SK-N-SH treated with all-trans-retinoic acid at 6 μM for 48 hours (cell line): ENCODE measurements around the gene DISP3.

Experiments used
- ATAC-seq: fragments of 200-7000 bp; cut with Tn5 transposase; 3 replicates; pipeline ENCODE4 v1.9.1; 2020; ENCODE audit warnings: mild to moderate bottlenecking, moderate library complexity
- ARNTL ChIP-seq: fragments of 450-650 bp; formaldehyde crosslinking; IDR thresholded peaks from 2 replicates; pipeline ENCODE4 v1.5.0; 2020; ENCODE audit warnings: low read depth, mild to moderate bottlenecking, moderate library complexity, borderline replicate concordance
- BACH2 ChIP-seq: fragments of 250-450 bp; sonication (Bioruptor Pico); IDR thresholded peaks from 2 replicates; pipeline ENCODE4 v1.9.0; 2021; ENCODE audit warnings: mild to moderate bottlenecking, borderline replicate concordance
- CREB5 ChIP-seq: fragments of 250-450 bp; sonication (Bioruptor Pico); IDR thresholded peaks from 2 replicates; pipeline ENCODE4 v1.5.1; 2020; ENCODE audit warnings: low read depth, mild to moderate bottlenecking, moderate library complexity
- CSDC2 ChIP-seq: fragments of 250-450 bp; sonication (Bioruptor Pico); IDR thresholded peaks from 2 replicates; pipeline ENCODE4 v1.5.0; 2020; ENCODE audit warnings: mild to moderate bottlenecking, moderate library complexity
- GLIS3 ChIP-seq: fragments of 250-450 bp; sonication (Bioruptor Pico); IDR thresholded peaks from 2 replicates; pipeline ENCODE4 v1.5.0; 2020; ENCODE audit warnings: mild to moderate bottlenecking, moderate library complexity
- ISL1 ChIP-seq: fragments of 250-450 bp; sonication (Bioruptor Pico); IDR thresholded peaks from 2 replicates; pipeline ENCODE4 v2.1.2; 2022; ENCODE audit warnings: mild to moderate bottlenecking, moderate library complexity
- PATZ1 ChIP-seq: fragments of 250-450 bp; sonication (Bioruptor Pico); IDR thresholded peaks from 2 replicates; pipeline ENCODE4 v1.8.0; 2020; ENCODE audit warnings: mild to moderate bottlenecking, moderate library complexity, borderline replicate concordance
- PPARA ChIP-seq: fragments of 250-450 bp; sonication (Bioruptor Pico); IDR thresholded peaks from 2 replicates; pipeline ENCODE4 v1.5.0; 2020; ENCODE audit warnings: mild to moderate bottlenecking, borderline replicate concordance
- RARB ChIP-seq: fragments of 250-450 bp; sonication (Bioruptor Pico); IDR thresholded peaks from 2 replicates; pipeline ENCODE4 v1.8.0; 2021; ENCODE audit warnings: mild to moderate bottlenecking, moderate library complexity
- TCF4 ChIP-seq: fragments of 250-450 bp; sonication (Bioruptor Pico); IDR thresholded peaks from 2 replicates; pipeline ENCODE4 v1.8.0; 2021; ENCODE audit warnings: mild to moderate bottlenecking, moderate library complexity, borderline replicate concordance
- TOX ChIP-seq: fragments of 250-450 bp; sonication (Bioruptor Pico); IDR thresholded peaks from 2 replicates; pipeline ENCODE4 v1.8.0; 2021; ENCODE audit warnings: mild to moderate bottlenecking, moderate library complexity, borderline replicate concordance
- TSHZ2 ChIP-seq: fragments of 250-450 bp; sonication (Bioruptor Pico); IDR thresholded peaks from 2 replicates; pipeline ENCODE4 v1.5.0; 2020; ENCODE audit warnings: mild to moderate bottlenecking, moderate library complexity
- ZC3H10 ChIP-seq: fragments of 250-450 bp; sonication (Bioruptor Pico); IDR thresholded peaks from 2 replicates; pipeline ENCODE4 v1.5.1; 2021; ENCODE audit warnings: mild to moderate bottlenecking, moderate library complexity
- ZFP3 ChIP-seq: fragments of 250-450 bp; sonication (Bioruptor Pico); IDR thresholded peaks from 2 replicates; pipeline ENCODE4 v1.5.0; 2020; ENCODE audit warnings: mild to moderate bottlenecking, moderate library complexity
- ZFP30 ChIP-seq: fragments of 450-650 bp; formaldehyde crosslinking; IDR thresholded peaks from 2 replicates; pipeline ENCODE4 v1.5.0; 2022; ENCODE audit warnings: mild to moderate bottlenecking, moderate library complexity
- ZNF565 ChIP-seq: fragments of 450-650 bp; formaldehyde crosslinking; conservative IDR thresholded peaks from 2 replicates; pipeline ENCODE4 v1.5.0; 2020; ENCODE audit warnings: low read depth, mild to moderate bottlenecking, moderate library complexity
- ZNF8 ChIP-seq: fragments of 450-650 bp; formaldehyde crosslinking; IDR thresholded peaks from 2 replicates; pipeline ENCODE4 v1.5.0; 2020; ENCODE audit warnings: mild to moderate bottlenecking, moderate library complexity
- TF ChIP-seq, protein P1 (sequence below): fragments of 250-450 bp; sonication (Bioruptor Pico); IDR thresholded peaks from 2 replicates; pipeline ENCODE4 v1.8.0; 2021; ENCODE audit warnings: low read depth, mild to moderate bottlenecking, moderate library complexity, borderline replicate concordance

DISP3 gene

DNA sequence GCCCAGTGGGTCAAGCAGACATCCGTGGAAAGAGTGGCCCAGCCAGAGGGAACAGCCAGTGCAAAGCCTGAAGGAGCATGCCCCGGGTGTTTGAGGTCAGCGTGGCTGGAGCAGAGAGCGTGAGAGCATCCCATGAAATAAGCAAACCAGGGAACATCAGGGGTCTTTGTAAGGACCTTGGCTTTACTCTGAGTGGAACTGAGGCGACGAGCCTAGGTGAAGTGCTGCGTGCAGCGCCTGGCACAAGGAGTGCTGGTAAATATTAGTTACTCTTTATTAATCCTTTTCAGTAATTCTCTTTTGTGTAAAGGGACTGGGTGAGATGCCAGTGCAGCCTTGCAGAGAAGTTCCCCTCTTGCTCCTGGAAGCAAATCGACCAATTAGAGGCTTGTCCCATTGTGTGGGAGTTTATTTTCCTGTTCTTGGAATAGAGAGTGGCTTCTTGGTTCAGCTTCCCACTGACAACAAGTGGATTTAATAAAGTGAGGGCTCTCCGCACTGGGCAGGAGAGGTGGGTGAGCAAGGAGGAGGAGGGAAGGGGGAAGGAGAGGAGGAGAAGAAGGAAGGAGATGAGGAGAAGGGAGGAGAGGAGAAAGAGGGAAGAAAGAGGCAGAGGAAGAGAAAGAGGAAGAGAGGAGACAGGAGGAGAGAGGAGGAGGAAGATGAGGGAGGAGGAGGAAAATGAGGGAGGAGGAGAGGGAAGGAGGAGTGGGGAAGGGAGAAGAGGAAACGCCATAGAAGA, 37.6 kb upstream of the DISP3 start:
- ATAC-seq = no peak
- TF ChIP-seq PATZ1 (CRISPR knock-in tag) (no peak), TOX (CRISPR knock-in tag) (no peak), CSDC2 (no peak), ZNF8 (CRISPR knock-in tag) (no peak)

DNA sequence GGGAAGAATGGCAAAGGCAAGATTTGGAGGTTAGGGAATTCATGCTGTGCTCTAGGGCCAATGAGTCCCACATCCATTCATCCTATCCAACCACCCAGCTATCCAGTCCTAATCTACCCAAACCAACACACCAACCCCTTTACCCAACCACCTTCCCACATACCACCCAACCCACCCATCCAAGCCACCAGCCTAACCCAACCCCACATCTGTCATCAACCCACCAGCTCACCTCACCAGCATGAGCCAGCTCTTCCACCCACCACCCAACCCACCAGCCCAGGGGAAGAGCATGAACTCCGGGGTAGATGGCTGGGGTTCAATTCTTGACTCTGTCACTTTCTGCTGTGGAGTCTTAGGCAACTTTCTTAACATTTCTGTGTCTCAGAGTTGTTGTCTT, 35.9 kb upstream of the DISP3 start:
- no peak for ATAC-seq
- no peak for TF ChIP-seq TCF4
- TF ChIP-seq, all 23 proteins: peak for 0

- no peak for TF ChIP-seq PPARA (CRISPR knock-in tag)
- no peak for TF ChIP-seq TSHZ2
- TF ChIP-seq TCF4 = no peak
- TF ChIP-seq BACH2 (CRISPR knock-in tag) = no peak
- TF ChIP-seq ARNTL (CRISPR knock-in tag) = no peak
- TF ChIP-seq ZC3H10 (CRISPR knock-in tag) = no peak
- no peak for TF ChIP-seq ZNF565 (CRISPR knock-in tag)
- TF ChIP-seq CREB5 (CRISPR knock-in tag) = no peak
- TF ChIP-seq CSDC2 = no peak
- TF ChIP-seq GLIS3 = no peak
These were observed 34.8 kb upstream of the DISP3 start for GRCh38 chr1:11443961-11444658.

DNA sequence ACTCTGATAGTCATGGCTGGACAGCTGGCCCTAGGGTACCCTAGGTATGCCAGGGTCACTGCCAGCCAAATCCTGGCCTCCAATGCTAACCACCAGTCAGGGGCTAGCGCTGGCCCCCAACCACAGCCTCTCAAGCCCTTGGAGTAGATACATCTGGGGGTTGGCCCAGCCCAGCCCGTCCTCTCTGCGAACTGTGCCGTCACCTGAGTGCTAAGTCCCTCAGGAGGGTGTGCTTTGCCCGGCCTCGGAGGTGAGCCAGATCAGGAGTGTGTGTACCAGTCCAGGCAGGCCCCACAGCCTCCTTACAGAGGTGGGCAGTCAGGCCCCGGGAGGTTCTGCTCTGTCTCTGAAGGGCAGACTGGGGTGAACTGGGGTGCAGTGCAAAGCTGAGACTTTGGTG, 34.0 kb upstream of the DISP3 start:
- ATAC-seq = no peak
- TF ChIP-seq PATZ1 (CRISPR knock-in tag) = no peak
- no peak for TF ChIP-seq TOX (CRISPR knock-in tag)
- no peak for TF ChIP-seq ZC3H10 (CRISPR knock-in tag)
- no peak for TF ChIP-seq ARNTL (CRISPR knock-in tag)
- TF ChIP-seq ZNF8 (CRISPR knock-in tag) = no peak
- TF ChIP-seq CSDC2 = no peak
- no peak for TF ChIP-seq ZFP3 (CRISPR knock-in tag)
- TF ChIP-seq ZFP30 = no peak
- no peak for TF ChIP-seq ISL1
- TF ChIP-seq, protein P1, sequence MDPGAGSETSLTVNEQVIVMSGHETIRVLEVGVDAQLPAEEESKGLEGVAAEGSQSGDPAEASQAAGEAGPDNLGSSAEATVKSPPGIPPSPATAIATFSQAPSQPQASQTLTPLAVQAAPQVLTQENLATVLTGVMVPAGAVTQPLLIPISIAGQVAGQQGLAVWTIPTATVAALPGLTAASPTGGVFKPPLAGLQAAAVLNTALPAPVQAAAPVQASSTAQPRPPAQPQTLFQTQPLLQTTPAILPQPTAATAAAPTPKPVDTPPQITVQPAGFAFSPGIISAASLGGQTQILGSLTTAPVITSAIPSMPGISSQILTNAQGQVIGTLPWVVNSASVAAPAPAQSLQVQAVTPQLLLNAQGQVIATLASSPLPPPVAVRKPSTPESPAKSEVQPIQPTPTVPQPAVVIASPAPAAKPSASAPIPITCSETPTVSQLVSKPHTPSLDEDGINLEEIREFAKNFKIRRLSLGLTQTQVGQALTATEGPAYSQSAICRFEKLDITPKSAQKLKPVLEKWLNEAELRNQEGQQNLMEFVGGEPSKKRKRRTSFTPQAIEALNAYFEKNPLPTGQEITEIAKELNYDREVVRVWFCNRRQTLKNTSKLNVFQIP (CRISPR knock-in tag) = no peak
- TF ChIP-seq TSHZ2 = no peak
- TF ChIP-seq ZNF565 (CRISPR knock-in tag) = no peak
- no peak for TF ChIP-seq RARB

More at GRCh38 chr1:11443961-11444658, 34.8 kb upstream of the DISP3 start:
- no peak for ATAC-seq
